Activated naive CD4-positive, alpha-beta T cell treated with anti-CD3 and anti-CD28 coated beads, Interleukin-2, amount 50 U/mL, for 72 hours (primary cell): Measurements from ENCODE around the gene CAMK4. TPM values are rescaled to one million over a fixed set of nuclear protein-coding genes. Genes with fewer than 3 reads are reported as not detected.
"Not testable (repeated sequence)": the region's sequence is repeated elsewhere in the genome, so short reads cannot be mapped to it uniquely, and the experiment has no call there.

Experiments used
- ATAC-seq, 2 donors: fragments of 150-1000 bp; cut with Tn5 transposase; 2 replicates each; pipeline ENCODE4 v1.10.0; 2021; ENCODE audit warnings: mild to moderate bottlenecking in 2 of 2, moderate library complexity in 2 of 2
- DNase-seq, 2 donors: peaks; one replicate each; pipeline ENCODE4 v3.0.0; 2021 to 2022; ENCODE audit warnings: low spot score in 2 of 2
- H3K27ac Mint-ChIP-seq, 2 donors: one replicate each; pipeline ENCODE4 v1.8.0; 2022; ENCODE audit warnings: mild to moderate bottlenecking in 2 of 2, mixed read lengths in 2 of 2
- H3K36me3 Mint-ChIP-seq, 2 donors: one replicate each; pipeline ENCODE4 v1.8.0; 2022; ENCODE audit warnings: mixed read lengths in 2 of 2
- H3K9me3 Mint-ChIP-seq, 2 donors: one replicate each; pipeline ENCODE4 v1.8.0; 2022; ENCODE audit warnings: mixed read lengths in 2 of 2
- total RNA-seq, 2 donors: library from RNA; stranded (reverse); gene quantifications; one replicate each; pipeline ENCODE4 v1.2.3, GENCODE V29; 2022

Gene CAMK4
- total RNA-seq, 2 donors from 2014 or later = 39.0 to 51.3 TPM

DNA sequence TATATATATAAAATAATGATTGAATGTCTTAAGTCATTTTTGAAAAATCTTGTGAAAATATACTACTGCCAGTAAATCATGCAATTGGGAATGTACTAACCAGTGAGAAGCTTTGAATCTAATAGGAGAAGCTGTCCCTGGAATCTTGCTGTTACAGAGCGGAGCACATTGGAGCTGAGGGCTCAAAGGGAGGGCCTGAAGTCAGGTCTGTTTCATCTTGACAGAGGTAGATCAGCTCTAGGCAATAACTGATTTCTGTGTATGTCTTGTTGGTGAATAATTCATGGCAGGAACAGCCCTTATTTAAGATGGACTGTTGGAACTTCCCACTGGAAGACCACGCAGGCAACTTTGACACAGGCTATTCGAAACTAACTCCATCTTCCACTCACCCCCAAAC lies 17.5 kb downstream of the CAMK4 start:
- no peak for ATAC-seq
- peak overlapping the region in 1 of 2 donors; percentile 33 for H3K27ac Mint-ChIP-seq
- DNase-seq = no peak
- peaks cover 7 to 10% of the 10 kb centered on the region in 2 donors for H3K36me3 Mint-ChIP-seq
- no peaks in the 10 kb centered on the region for H3K9me3 Mint-ChIP-seq

- DNase-seq = no peak
- ATAC-seq = peak in 1 of 2 donors; percentile 31
- Mint-ChIP-seq H3K9me3 (no peaks in the 10 kb centered on the region), H3K27ac (peak overlapping the region; percentile 10 to 33), H3K36me3 (peaks cover 7 to 10% of the 10 kb centered on the region in 2 donors)
Observed at GRCh38 chr5:111242606-111243005, 18.4 kb downstream of the CAMK4 start.

DNA sequence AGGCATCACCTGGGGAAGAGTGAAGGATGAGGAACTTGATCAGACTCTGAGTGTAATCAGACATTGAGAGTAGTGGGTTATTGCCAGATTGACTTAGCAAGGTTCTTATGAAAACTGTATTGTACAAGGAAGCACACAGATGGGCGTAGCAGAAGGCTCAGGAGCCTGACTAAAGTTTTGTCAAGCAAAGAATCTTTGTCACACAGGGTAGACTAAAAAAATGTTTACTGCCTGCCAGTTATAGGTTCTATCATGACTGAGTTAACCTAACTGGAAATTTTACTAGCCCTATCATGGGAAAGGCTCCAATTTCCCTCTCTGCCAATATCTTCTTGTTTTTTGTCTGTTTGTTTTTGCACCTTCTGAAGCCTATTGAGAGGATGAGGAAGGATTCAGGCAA lies 19.1 kb downstream of the CAMK4 start:
- Mint-ChIP-seq H3K36me3 (peaks cover 7 to 10% of the 10 kb centered on the region in 2 donors), H3K9me3 (no peaks in the 10 kb centered on the region), H3K27ac (peak overlapping the region in 1 of 2 donors; percentile 33)
- no peak for DNase-seq
- ATAC-seq = no peak

DNA sequence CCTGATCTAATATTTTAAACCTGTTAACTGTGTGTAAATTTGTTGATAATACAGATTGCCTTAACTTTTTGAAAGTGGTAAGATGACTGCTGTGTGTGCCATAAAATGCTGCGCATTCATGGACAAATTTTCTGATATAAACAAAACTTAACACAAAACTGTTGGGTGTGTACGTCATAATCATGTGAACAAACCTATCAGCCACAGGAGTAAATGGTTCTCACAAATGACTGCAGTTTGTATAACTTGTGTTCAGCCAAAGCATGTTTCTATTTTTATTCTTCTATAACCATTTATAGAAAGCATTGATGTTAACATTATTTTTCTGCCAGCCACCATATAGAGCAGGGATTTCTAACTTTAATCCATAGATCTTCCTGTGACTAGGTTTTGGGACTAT lies 21.5 kb downstream of the CAMK4 start:
- Mint-ChIP-seq H3K36me3 (peaks cover 7 to 12% of the 10 kb centered on the region in 2 donors), H3K27ac (peak overlapping the region; percentile 29 to 83)

DNA sequence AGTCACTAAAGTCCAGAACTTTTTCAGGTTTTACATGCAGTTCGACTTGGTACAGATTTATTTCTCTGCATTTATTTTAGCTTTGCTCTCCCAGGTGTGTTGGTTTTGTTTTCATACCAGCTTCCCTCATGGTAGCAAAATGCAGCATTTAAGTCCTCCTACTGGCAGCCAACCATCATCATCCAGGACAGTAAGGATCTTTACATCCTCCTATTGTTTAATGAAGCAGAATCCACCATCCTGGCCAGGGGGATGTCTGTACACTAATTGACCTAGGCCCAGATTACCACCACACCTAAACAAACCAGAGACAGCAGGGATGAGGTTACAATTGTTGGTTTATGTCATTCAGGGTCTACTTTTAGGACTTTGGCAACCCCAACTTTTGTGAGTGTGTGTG lies 22.3 kb downstream of the CAMK4 start:
- ATAC-seq = peak; percentile 14 to 22
- H3K36me3 Mint-ChIP-seq = peaks cover 7 to 16% of the 10 kb centered on the region in 2 donors
- no peak for DNase-seq
- H3K27ac Mint-ChIP-seq = peak overlapping the region in 1 of 2 donors; percentile 83
- H3K9me3 Mint-ChIP-seq = no peaks in the 10 kb centered on the region

More for the DNA sequence above, 21.5 kb downstream of the CAMK4 start:
- no peaks in the 10 kb centered on the region for H3K9me3 Mint-ChIP-seq
- no peak for DNase-seq
- no peak for ATAC-seq

DNA sequence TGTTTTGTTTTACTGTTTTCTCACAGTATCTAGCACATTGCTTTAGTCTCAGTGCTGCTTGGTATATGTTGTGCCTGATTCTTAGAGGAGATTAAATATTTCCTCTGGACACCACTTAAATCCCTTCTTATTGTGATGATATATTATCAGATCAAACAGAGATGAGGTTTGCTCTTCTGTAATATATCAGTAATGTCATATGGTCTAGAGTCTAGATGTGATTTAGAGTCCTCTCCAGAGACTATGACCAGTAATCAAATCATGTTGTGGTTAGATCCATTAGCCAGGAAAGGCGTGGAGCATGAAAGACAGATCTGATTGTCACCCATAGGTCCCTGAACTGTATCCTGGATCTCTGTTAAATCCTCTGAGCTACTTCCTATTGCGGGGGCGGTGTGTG lies 24.4 kb downstream of the CAMK4 start:
- H3K27ac Mint-ChIP-seq = peak overlapping the region in 1 of 2 donors; percentile 71
- H3K36me3 Mint-ChIP-seq = peaks cover 7 to 10% of the 10 kb centered on the region in 2 donors
- no peak for DNase-seq
- ATAC-seq = no peak
- no peaks in the 10 kb centered on the region for H3K9me3 Mint-ChIP-seq

- Mint-ChIP-seq H3K36me3 (peaks cover 4 to 9% of the 10 kb centered on the region in 2 donors), H3K9me3 (no peaks in the 10 kb centered on the region), H3K27ac (peak overlapping the region in 1 of 2 donors; percentile 84)
- ATAC-seq = no peak
- DNase-seq = no peak
Observed at GRCh38 chr5:111251921-111252320, 27.7 kb downstream of the CAMK4 start.

DNA sequence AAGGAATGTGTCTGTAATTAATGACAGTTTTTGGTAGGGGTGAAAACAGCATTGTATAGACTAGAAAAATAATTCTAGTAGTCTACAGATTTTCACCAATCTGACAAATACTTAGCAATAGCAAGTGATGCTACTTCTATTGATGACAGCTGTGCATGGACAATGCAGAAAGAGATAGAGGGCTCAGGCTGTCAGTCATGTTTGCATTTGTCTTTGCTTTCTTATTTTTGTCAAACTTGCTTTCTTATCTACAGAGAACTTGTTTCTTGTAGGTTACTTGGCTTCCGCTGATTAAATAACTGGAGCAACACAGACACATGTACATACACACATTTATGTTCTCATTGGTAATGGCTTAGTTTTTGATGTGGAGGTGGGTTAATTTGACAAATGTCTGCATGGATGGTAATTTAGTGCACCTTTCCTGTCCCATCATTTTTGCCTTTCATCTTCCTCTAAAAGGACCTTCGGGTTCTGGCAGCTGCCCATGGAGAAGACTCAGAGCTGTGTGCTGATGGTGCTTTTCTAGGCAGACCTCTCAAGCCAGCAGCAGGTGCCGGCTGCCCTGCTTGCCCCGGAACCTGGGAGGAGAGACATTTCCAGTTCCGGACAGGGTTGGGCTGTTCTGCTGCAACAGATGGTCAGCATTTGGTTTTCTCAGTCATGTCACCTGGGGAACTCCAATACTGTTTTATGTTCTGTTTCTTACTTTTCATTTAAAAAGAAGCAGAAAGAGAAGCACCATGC lies 28.8 kb downstream of the CAMK4 start:
- H3K27ac Mint-ChIP-seq = peak overlapping the region; percentile 45 to 84
- peak in 1 of 2 donors; percentile 54 for DNase-seq
- no peak for ATAC-seq
- H3K36me3 Mint-ChIP-seq = peaks cover 12 to 14% of the 10 kb centered on the region in 2 donors
- H3K9me3 Mint-ChIP-seq = no peaks in the 10 kb centered on the region

GRCh38 chr5:111254613-111255012 lies 30.4 kb downstream of the CAMK4 start:
- H3K27ac Mint-ChIP-seq = peak overlapping the region; percentile 91 to 94
- peaks cover 0 to 4% of the 10 kb centered on the region in 2 donors for H3K9me3 Mint-ChIP-seq
- H3K36me3 Mint-ChIP-seq = peaks cover 12 to 25% of the 10 kb centered on the region in 2 donors
- DNase-seq (peak; percentile 69 to 84), ATAC-seq (peak; percentile 93 to 94)

DNA sequence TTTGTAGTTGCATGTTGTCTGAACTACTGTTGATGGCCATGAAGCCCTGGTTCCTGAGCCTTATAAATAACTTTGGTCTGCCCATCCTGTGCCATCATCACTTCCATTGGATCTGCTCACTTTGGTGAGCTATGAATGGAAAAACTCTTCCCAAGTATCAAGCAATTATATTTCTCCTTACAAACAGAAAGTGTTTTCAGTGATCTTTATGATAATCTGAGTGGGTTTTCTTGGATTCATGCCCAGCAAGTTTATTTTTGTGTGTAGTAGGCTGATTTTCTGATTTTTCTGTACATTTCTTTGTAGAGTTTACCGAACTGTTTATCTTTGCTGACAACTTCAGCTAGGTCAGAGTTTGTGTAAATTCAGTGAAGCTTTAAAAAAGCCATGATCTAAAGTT lies 31.0 kb downstream of the CAMK4 start:
- Mint-ChIP-seq H3K36me3 (peaks cover 12 to 25% of the 10 kb centered on the region in 2 donors), H3K27ac (peak overlapping the region; percentile 91 to 94), H3K9me3 (peaks cover 0 to 4% of the 10 kb centered on the region in 2 donors)
- ATAC-seq (no peak), DNase-seq (no peak)

DNA sequence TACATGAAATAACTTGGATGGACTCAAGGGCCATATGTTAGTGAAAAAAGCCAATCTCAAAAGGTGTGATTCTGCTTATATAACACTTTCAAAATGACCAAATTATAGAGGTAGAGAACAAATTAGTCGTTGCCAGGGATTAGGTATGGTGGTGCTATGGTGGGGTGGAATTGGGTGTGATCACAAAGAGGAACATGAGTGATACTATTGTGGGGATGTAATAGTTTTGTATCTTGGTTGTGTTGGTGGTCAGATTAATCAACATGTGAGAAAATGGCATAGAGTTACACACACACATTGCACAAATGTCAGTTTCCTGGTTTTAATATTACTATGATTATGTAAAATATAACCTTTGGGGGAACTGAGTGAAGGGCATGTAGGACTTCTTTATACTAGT lies 31.9 kb downstream of the CAMK4 start:
- ATAC-seq = peak; percentile 41 to 42
- Mint-ChIP-seq H3K27ac (peak overlapping the region; percentile 51 to 91), H3K9me3 (peaks cover 0 to 4% of the 10 kb centered on the region in 2 donors), H3K36me3 (peaks cover 6 to 25% of the 10 kb centered on the region in 2 donors)
- DNase-seq = no peak

DNA sequence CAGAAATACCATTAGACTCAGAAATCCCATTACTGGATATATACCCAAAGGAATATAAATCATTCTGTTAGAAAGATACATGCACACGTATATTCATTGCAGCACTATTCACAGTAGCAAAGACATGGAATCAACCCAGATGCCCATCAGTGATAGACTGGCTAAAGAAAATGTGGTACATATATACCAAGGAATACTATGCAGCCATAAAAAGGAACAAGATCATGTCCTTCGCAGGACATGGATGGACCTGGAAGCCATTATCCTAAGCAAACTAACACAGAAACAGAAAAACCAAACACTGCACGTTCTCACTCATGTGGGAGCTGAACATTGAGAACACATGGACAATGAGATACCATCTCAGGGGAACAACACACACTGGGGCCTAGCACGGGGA lies 33.4 kb downstream of the CAMK4 start:
- peaks cover 6 to 25% of the 10 kb centered on the region in 2 donors for H3K36me3 Mint-ChIP-seq
- not testable (repeated sequence) for H3K27ac Mint-ChIP-seq, DNase-seq, H3K9me3 Mint-ChIP-seq, ATAC-seq

DNA sequence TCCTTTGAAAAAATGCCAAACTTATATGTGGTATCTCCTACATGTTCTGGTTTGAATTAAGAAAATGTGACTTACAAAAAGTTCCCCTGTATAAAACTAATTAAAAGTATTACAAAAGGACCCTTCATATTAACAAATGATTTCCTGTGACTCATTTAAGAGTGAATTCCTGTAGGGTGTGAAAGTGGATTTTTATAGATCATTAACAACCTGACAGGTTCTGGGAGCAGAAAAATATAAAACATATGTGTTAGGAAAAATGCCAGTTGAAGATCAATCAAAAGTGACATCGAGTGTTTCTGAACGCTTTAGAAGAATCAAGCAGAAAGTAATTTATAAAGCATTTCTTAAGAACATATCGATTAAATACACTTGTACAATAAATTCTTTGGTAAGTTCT lies 35.5 kb downstream of the CAMK4 start:
- Mint-ChIP-seq H3K36me3 (peaks cover 14 to 36% of the 10 kb centered on the region in 2 donors), H3K9me3 (peaks cover 6 to 10% of the 10 kb centered on the region in 2 donors), H3K27ac (no peak overlapping the region)
- ATAC-seq (no peak), DNase-seq (no peak)

DNA sequence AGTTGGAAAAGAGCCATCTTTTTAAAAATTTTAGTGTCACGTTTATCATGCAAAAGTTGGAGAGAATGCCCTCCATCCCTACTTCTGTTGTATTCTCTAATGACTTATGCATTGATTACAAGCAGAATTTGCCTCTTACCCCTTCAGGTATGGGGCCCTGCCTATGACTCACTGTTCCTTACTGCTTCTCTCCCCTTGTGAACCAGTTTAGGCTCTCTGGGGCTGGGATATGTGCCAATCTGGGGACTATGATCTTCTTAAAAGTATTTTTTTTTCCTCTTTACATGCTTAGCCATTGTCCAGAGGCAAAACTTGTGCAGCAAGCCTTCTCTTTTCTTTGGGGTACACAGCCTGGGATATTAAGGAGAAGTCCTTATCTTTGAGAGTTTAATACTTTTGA lies 37.4 kb downstream of the CAMK4 start:
- peaks cover 11 to 19% of the 10 kb centered on the region in 2 donors for H3K9me3 Mint-ChIP-seq
- peak; percentile 53 to 79 for ATAC-seq
- no peak for DNase-seq
- peaks cover 17 to 47% of the 10 kb centered on the region in 2 donors for H3K36me3 Mint-ChIP-seq
- H3K27ac Mint-ChIP-seq = no peak overlapping the region

DNA sequence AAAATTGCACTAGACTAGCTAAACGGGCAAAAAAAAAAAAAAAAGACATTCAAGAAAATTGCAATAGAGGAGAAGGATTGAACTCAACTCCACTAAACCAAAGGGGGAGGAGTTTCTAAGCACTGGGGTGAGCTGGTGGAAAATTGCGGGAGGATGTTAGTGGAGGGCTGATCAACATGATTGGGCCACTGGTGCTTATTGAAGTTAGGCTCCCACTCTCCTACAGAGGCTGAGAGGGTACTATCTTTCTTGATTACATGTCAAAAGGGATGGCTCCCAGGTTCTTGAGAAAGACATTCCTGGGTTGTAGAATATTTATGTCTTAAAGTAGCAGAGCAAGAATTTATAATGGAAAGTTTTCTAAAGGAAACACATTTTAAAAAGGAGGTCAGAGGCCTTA lies 38.0 kb downstream of the CAMK4 start:
- Mint-ChIP-seq H3K9me3 (peaks cover 15 to 23% of the 10 kb centered on the region in 2 donors), H3K36me3 (peaks cover 12 to 46% of the 10 kb centered on the region in 2 donors), H3K27ac (no peak overlapping the region)
- DNase-seq (no peak), ATAC-seq (peak; percentile 26)

DNA sequence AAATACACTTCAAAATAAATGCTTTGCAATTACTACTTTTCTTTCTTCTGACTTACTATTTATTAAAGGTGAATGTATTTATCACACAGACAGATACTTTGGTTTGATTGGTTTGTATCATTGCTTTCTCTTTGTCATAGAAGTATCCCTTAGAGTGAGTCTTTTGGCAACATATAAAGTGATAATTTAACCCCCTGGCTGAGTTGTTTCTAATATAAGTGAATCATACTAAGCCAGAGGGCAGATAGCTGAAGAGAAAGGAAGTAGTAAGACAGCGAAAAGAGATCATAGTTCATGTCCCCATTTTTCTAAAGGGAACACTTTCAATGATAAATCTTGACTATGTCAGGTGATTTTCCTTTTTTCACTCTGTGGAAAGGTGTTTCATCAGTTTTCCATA lies 38.6 kb downstream of the CAMK4 start:
- Mint-ChIP-seq H3K9me3 (peaks cover 15 to 23% of the 10 kb centered on the region in 2 donors), H3K27ac (no peak overlapping the region), H3K36me3 (peaks cover 12 to 40% of the 10 kb centered on the region in 2 donors)
- ATAC-seq = peak in 1 of 2 donors; percentile 82
- DNase-seq = no peak

GRCh38 chr5:111266491-111266890 lies 42.3 kb downstream of the CAMK4 start:
- Mint-ChIP-seq H3K9me3 (peaks cover 32 to 38% of the 10 kb centered on the region in 2 donors), H3K27ac (peak overlapping the region; percentile 15 to 35), H3K36me3 (peaks cover 24 to 53% of the 10 kb centered on the region in 2 donors)
- no peak for ATAC-seq
- no peak for DNase-seq

DNA sequence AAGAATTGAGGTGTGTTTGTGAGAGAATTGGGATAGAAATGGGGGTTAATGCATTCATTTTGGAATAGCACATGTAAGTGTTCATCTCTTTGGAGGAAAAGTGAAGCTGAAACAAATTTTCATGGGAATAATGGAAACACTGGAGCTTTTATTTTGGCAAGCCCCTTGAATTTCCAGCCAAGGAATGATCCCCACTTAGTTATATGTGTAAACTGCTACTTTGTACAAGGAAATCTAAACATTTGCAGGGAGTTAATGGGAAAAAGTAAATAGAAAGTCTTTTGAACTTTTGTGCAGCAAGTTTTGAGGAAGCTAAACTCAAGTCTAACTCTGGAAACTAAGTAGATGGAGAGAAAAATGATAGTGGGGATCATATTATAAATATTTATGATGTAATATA lies 44.1 kb downstream of the CAMK4 start:
- H3K9me3 Mint-ChIP-seq = peaks cover 32 to 38% of the 10 kb centered on the region in 2 donors
- no peak overlapping the region for H3K27ac Mint-ChIP-seq
- ATAC-seq (no peak), DNase-seq (no peak)
- peaks cover 24 to 59% of the 10 kb centered on the region in 2 donors for H3K36me3 Mint-ChIP-seq
